PFSK-1 (cell line): Measurements from ENCODE around the gene BCO1.

Source experiments
- FOXP2 ChIP-seq: optimal IDR thresholded peaks from 2 replicates; pipeline ENCODE3; 2011; ENCODE audit warnings: borderline replicate concordance, control low read depth, inconsistent platforms; ENCODE audit not compliant: insufficient read depth; ENCODE audit errors: extremely low read length, extremely low read depth
- POLR2AphosphoS5 ChIP-seq: IDR thresholded peaks from 2 replicates; pipeline ENCODE4 v1.6.1; 2012; ENCODE audit warnings: low read depth, mild to moderate bottlenecking, control low read depth, low read length, moderate library complexity
- SIN3A ChIP-seq: IDR thresholded peaks from 2 replicates; pipeline ENCODE4 v1.6.1; 2012; ENCODE audit warnings: mild to moderate bottlenecking, low read length, moderate library complexity, borderline replicate concordance; ENCODE audit not compliant: insufficient read depth
- TAF1 ChIP-seq: IDR thresholded peaks from 2 replicates; pipeline ENCODE4 v1.6.1; 2012; ENCODE audit warnings: low read length, control low read depth, borderline replicate concordance; ENCODE audit not compliant: insufficient read depth
- TF ChIP-seq, protein P1 (sequence below), 2 experiments: IDR thresholded peaks; 2 replicates each; pipeline versions ENCODE4 v1.6.1 to v1.8.0; 2011 to 2012; ENCODE audit warnings: low read depth in 2 of 2, low read length in 2 of 2, control low read depth in 1 of 2, inconsistent platforms in 1 of 2, mild to moderate bottlenecking in 1 of 2, moderate library complexity in 1 of 2; ENCODE audit not compliant: insufficient read depth in 1 of 2

Gene BCO1

DNA sequence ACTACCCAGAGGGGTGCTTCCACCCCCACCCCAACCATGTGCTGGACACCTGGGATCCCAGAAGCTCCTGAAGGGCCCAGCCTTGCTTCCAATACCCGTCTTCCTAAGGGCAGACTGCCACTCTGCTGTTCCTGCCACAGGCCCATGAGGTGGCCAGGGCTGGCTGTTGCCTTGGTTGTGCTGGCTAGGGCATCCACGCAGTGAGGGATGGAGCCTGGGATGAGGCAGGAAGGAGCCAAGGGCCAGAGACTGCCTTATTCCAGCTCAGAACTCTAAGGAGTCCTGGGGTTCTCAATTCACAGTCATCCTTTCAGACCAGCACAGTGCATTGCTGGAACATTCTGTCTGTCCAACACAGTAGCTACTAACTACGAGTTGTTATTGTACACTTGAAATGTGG lies 37.8 kb downstream of the BCO1 start:
- TF ChIP-seq SIN3A = no peak
- TF ChIP-seq, protein P1, sequence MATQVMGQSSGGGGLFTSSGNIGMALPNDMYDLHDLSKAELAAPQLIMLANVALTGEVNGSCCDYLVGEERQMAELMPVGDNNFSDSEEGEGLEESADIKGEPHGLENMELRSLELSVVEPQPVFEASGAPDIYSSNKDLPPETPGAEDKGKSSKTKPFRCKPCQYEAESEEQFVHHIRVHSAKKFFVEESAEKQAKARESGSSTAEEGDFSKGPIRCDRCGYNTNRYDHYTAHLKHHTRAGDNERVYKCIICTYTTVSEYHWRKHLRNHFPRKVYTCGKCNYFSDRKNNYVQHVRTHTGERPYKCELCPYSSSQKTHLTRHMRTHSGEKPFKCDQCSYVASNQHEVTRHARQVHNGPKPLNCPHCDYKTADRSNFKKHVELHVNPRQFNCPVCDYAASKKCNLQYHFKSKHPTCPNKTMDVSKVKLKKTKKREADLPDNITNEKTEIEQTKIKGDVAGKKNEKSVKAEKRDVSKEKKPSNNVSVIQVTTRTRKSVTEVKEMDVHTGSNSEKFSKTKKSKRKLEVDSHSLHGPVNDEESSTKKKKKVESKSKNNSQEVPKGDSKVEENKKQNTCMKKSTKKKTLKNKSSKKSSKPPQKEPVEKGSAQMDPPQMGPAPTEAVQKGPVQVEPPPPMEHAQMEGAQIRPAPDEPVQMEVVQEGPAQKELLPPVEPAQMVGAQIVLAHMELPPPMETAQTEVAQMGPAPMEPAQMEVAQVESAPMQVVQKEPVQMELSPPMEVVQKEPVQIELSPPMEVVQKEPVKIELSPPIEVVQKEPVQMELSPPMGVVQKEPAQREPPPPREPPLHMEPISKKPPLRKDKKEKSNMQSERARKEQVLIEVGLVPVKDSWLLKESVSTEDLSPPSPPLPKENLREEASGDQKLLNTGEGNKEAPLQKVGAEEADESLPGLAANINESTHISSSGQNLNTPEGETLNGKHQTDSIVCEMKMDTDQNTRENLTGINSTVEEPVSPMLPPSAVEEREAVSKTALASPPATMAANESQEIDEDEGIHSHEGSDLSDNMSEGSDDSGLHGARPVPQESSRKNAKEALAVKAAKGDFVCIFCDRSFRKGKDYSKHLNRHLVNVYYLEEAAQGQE (IDR thresholded peaks at IDR 0.05; ENCODE audit: insufficient read depth in 1 of 2, low read depth in 2 of 2, low read length in 2 of 2) = no peak
- TF ChIP-seq FOXP2 = no peak
- no peak for TF ChIP-seq TAF1
- TF ChIP-seq POLR2AphosphoS5 = no peak

- TF ChIP-seq FOXP2 (no peak), POLR2AphosphoS5 (no peak), TAF1 (no peak), SIN3A (no peak)
- TF ChIP-seq, protein P1 (IDR thresholded peaks at IDR 0.05; ENCODE audit: insufficient read depth in 1 of 2, low read depth in 2 of 2, low read length in 2 of 2) = no peak
These were observed 39.1 kb downstream of the BCO1 start for GRCh38 chr16:81277541-81278080.

DNA sequence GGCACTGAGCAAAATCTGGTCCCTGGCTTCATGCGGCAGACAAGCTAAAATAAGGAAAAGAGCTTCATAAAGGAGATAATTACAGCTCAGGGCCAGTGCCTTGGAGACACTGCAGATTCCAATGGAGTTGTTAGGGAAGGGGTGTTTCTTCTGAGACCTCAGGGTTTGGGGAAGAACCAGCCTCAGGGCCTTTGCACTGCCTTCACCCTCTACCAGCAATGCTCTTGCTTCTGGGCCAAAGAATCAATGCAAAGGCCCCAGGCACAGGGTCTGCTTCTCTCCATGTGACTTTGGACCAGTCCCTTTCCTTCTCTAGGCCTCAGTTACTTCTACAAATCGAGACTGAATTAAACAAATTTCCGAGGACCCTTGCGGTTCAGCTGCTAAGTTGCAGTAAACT lies 40.0 kb downstream of the BCO1 start:
- TF ChIP-seq FOXP2 = no peak
- TF ChIP-seq, protein P1 (IDR thresholded peaks at IDR 0.05; ENCODE audit: insufficient read depth in 1 of 2, low read depth in 2 of 2, low read length in 2 of 2) = no peak
- no peak for TF ChIP-seq SIN3A

- no peak for TF ChIP-seq TAF1
- no peak for TF ChIP-seq FOXP2
- TF ChIP-seq, protein P1 (IDR thresholded peaks at IDR 0.05; ENCODE audit: insufficient read depth in 1 of 2, low read depth in 2 of 2, low read length in 2 of 2) = no peak
- TF ChIP-seq SIN3A = no peak
These were observed 40.9 kb downstream of the BCO1 start for GRCh38 chr16:81279392-81279791.

DNA sequence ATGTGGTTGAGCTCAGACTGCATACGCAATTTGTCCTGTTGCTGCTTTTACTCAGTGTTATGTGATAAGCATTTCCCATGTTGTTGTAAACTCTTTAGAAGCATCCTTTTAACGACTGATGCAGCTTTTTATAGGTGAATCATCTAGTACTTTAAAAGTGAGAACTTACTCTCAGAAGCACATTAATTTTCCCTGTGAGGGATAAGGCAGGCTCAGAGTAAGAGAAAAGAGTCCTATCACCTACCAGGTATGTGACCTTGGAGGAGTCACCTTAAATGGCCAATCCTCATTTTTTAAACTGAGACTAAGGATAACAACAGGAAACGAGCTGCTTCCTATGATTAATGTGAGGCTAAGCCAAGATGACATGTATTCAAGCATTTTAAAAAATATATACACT lies 41.9 kb downstream of the BCO1 start:
- TF ChIP-seq, protein P1 (IDR thresholded peaks at IDR 0.05; ENCODE audit: insufficient read depth in 1 of 2, low read depth in 2 of 2, low read length in 2 of 2) = no peak
- no peak for TF ChIP-seq TAF1
- TF ChIP-seq FOXP2 = no peak
- TF ChIP-seq SIN3A = no peak
- TF ChIP-seq POLR2AphosphoS5 = no peak
